G401 (cell line): Measurements from ENCODE around the gene SLC18A2. TPM values are rescaled to one million over a fixed set of nuclear protein-coding genes. Genes with fewer than 3 reads are reported as not detected.
"Not testable (repeated sequence)": the region's sequence is repeated elsewhere in the genome, so short reads cannot be mapped to it uniquely, and the experiment has no call there.

ENCODE experiments used
- DNase-seq: peaks from one replicate; pipeline ENCODE4 v3.0.0-alpha.2; 2015; ENCODE audit warnings: low spot score
- in situ Hi-C: cut with HindIII; loops from 2 replicates; pipeline ENCODE4 v1.10.0; 2016; ENCODE audit warnings: low sequenced_read_pairs, mixed read lengths
- total RNA-seq: library from RNA; depleted of rRNA; stranded (reverse); fragments of >200 nt; shearing (Covaris generic); gene quantifications from 2 replicates; pipeline ENCODE4 v1.2.3, GENCODE V29; 2014; rRNA removed

The SLC18A2 gene
- total RNA-seq, 1 experiment from 2014 or later: not detected

GRCh38 chr10:117298219-117298618, 57.3 kb downstream of the SLC18A2 start:
- in situ Hi-C loops: no loop called here
- DNase-seq: no peak

- DNase-seq: no peak
- in situ Hi-C loops: no loop called here
Observed at GRCh38 chr10:117299435-117299834, 58.5 kb downstream of the SLC18A2 start.

- in situ Hi-C loops: no loop called here
- DNase-seq: no peak
Observed at GRCh38 chr10:117300671-117301070, 59.8 kb downstream of the SLC18A2 start.

GRCh38 chr10:117303451-117303850, 62.5 kb downstream of the SLC18A2 start:
- DNase-seq, in situ Hi-C loops: not testable (repeated sequence)

GRCh38 chr10:117306674-117307073, 65.8 kb downstream of the SLC18A2 start:
- DNase-seq: no peak
- in situ Hi-C loops: no loop called here

GRCh38 chr10:117311261-117311660, 70.3 kb downstream of the SLC18A2 start:
- no peak for DNase-seq
- in situ Hi-C loops: no loop called here

GRCh38 chr10:117312430-117312829, 71.5 kb downstream of the SLC18A2 start:
- no peak for DNase-seq
- in situ Hi-C loops: no loop called here

- in situ Hi-C loops: no loop called here
- no peak for DNase-seq
Observed at GRCh38 chr10:117313641-117314040, 72.7 kb downstream of the SLC18A2 start.

- in situ Hi-C loops: no loop called here
- no peak for DNase-seq
Observed at GRCh38 chr10:117316701-117317100, 75.8 kb downstream of the SLC18A2 start.

- in situ Hi-C loops: no loop called here
- DNase-seq: no peak
Observed at GRCh38 chr10:117318909-117319308, 78.0 kb downstream of the SLC18A2 start.

GRCh38 chr10:117320050-117320665, 79.2 kb downstream of the SLC18A2 start:
- DNase-seq: peak; percentile 47
- in situ Hi-C loops: no loop called here

- no peak for DNase-seq
- in situ Hi-C loops: no loop called here
Observed at GRCh38 chr10:117322260-117322659, 81.3 kb downstream of the SLC18A2 start.

- no peak for DNase-seq
- in situ Hi-C loops: no loop called here
Observed at GRCh38 chr10:117324367-117324766, 83.5 kb downstream of the SLC18A2 start.

GRCh38 chr10:117327262-117327661, 86.3 kb downstream of the SLC18A2 start:
- in situ Hi-C loops: no loop called here
- DNase-seq: no peak

Other genes starting within 250 kb of the SLC18A2 start
- 0.62 and 2.4 TPM in 2 replicates for gene SHTN1, start 235.9 kb upstream of the SLC18A2 start, total RNA-seq
- gene VAX1, start 102.8 kb upstream of the SLC18A2 start, total RNA-seq: not detected in 2 replicates
- gene KCNK18, start 43.6 kb upstream of the SLC18A2 start, total RNA-seq: not detected in 2 replicates
- gene PDZD8, start 134.3 kb downstream of the SLC18A2 start, total RNA-seq: 8.6 and 27.2 TPM in 2 replicates